Activated naive CD4-positive, alpha-beta T cell treated with anti-CD3 and anti-CD28 coated beads, Interleukin-2, amount 50 U/mL, for 24 hours (primary cell): ENCODE measurements around the gene KNDC1.
A peak's percentile ranks its signal among the peaks of the same experiment; 100 is the strongest.
"Not testable (repeated sequence)": the region's sequence is repeated elsewhere in the genome, so short reads cannot be mapped to it uniquely, and the experiment has no call there.

Source experiments
- H3K27ac Mint-ChIP-seq: one replicate; pipeline ENCODE4 v1.8.0; 2021; ENCODE audit warnings: mild to moderate bottlenecking, mixed read lengths
- H3K27me3 Mint-ChIP-seq: one replicate; pipeline ENCODE4 v1.8.0; 2021; ENCODE audit warnings: mixed read lengths
- H3K36me3 Mint-ChIP-seq: one replicate; pipeline ENCODE4 v1.8.0; 2021; ENCODE audit warnings: mixed read lengths
- H3K4me1 Mint-ChIP-seq: one replicate; pipeline ENCODE4 v1.8.0; 2021; ENCODE audit warnings: mixed read lengths
- H3K4me3 Mint-ChIP-seq: one replicate; pipeline ENCODE4 v1.8.0; 2021; ENCODE audit warnings: mild to moderate bottlenecking, mixed read lengths
- H3K9me3 Mint-ChIP-seq: one replicate; pipeline ENCODE4 v1.8.0; 2021; ENCODE audit warnings: mixed read lengths

Gene KNDC1

DNA sequence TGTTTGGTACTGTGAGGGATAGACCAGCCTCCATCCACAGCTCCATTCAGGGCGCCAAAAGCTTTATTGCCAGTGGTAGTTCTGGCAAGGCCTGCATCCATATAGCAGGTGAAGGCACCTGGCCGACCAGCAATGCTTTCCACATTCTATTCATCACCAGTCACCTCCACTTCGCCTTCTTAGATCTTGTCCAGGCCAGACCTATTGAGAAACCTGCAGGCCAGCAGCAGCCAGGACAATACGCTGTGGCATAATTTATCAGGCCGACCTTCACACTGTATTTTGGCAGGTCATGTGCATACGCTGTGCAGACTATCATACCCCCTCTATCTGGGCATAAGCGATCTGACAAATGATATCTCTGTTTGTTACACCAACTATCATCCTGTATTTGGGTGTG lies 15.2 kb upstream of the KNDC1 start:
- Mint-ChIP-seq H3K4me1 (peaks cover 10% of the 10 kb centered on the region), H3K36me3 (peaks cover 2% of the 10 kb centered on the region), H3K9me3 (peaks cover 7% of the 10 kb centered on the region), H3K4me3 (no peak overlapping the region), H3K27me3 (peaks cover 46% of the 10 kb centered on the region), H3K27ac (no peak overlapping the region)

DNA sequence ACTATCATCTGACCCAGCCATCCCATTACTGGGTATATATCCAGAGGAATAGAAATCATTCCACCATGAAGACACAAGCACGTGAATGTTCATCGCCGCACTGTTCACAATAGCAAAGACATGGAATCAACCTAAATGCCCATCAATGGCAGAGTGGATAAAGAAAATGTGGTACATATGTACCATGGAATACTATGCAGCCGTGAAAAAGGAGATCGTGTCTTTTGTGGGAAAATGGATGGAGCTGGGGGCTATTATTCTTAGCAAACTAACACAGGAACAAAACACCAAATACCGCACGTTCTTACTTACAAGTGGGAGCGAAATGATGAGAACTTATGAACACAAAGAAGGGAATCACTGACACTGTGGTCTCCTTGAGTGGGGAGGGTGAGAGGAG lies 9.8 kb upstream of the KNDC1 start:
- no peaks in the 10 kb centered on the region for H3K4me1 Mint-ChIP-seq

DNA sequence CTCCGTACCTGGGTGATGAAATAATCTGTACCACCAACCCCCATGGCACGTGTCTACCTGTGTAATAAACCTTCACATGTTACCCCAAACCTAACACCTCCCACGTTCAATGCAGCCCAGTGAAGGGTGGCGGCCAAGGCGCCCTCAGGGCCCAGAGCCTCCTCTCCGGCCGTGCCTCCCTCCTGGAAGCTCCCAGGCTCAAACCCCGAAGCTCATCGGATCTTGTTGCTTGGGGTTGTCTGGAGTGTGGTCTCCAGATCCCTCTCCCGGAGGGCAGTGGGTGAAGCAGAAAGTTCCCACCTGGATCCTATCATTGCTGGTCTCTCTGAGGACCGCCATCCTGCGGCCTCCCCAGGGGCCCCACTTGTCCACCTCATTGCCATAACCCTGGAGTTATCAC lies 9.4 kb upstream of the KNDC1 start:
- Mint-ChIP-seq H3K4me3 (no peak overlapping the region), H3K4me1 (no peaks in the 10 kb centered on the region), H3K27me3 (peaks cover 34% of the 10 kb centered on the region), H3K9me3 (peaks cover 7% of the 10 kb centered on the region), H3K27ac (no peak overlapping the region), H3K36me3 (peaks cover 2% of the 10 kb centered on the region)

More for the DNA sequence above, 9.8 kb upstream of the KNDC1 start:
- Mint-ChIP-seq H3K4me3 (no peak overlapping the region), H3K27me3 (peaks cover 37% of the 10 kb centered on the region), H3K27ac (no peak overlapping the region), H3K9me3 (peaks cover 7% of the 10 kb centered on the region), H3K36me3 (peaks cover 2% of the 10 kb centered on the region)

DNA sequence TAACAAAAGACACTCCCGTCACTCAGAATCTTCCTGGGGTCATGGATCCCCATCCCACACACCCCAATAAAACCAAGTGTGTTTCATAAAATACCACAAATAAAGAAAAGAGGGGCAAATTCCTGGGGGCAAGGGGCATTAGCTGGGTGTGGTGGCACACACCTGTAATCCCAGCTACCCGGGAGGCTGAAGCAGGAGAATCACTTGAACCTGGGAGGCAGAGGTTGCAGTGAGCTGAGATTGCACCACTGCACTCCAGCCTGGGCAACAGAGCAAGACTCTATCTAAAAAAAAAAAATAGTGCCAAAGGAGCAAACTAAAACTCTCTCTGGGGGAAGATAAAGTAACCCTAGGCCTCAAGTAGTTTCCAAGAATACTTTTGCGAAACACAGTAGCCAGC lies 8.9 kb upstream of the KNDC1 start:
- peaks cover 34% of the 10 kb centered on the region for H3K27me3 Mint-ChIP-seq
- H3K4me1 Mint-ChIP-seq, H3K9me3 Mint-ChIP-seq, H3K4me3 Mint-ChIP-seq, H3K27ac Mint-ChIP-seq, H3K36me3 Mint-ChIP-seq: not testable (repeated sequence)

DNA sequence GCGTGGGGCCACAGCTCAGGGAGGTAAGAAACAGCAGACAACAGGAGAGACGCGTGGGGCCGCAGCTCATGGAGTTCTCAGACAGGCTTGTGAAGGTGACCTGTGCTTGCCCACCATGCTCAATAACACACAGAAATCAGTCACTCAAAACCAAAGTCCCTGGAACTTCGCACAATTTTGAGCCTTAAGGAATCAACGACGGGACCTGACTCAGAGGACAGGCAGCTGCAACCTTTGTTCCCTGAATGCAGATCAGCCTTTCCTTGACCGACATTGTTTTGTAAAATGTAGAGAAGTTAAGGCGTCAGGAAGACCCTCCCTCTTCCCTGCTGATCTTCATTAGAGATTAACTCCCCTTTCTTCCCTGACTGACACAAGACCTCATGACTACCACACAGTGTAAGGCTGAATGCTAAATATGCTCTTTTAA lies 8.5 kb upstream of the KNDC1 start:
- Mint-ChIP-seq H3K4me1 (no peaks in the 10 kb centered on the region), H3K27ac (no peak overlapping the region), H3K27me3 (peaks cover 31% of the 10 kb centered on the region), H3K4me3 (no peak overlapping the region), H3K9me3 (peaks cover 7% of the 10 kb centered on the region), H3K36me3 (peaks cover 2% of the 10 kb centered on the region)

DNA sequence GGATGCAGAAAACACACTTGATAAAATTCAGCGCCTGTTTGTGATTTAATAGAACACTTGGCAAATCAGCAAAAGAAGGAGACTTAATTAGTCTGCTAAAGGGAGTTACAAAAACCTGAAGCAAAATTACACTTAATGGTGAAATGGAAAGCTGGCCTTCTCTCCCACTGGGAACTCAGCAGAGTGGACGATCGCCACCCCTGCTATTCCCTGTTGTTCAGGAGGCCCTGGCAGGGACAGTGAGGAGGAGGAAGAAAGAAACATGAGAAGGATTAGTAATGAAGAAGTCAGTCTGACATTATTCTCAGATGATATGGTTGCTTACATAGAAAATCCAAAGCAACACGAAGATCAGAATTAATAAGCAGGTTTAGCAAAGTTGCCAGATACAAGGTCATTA lies 5.6 kb upstream of the KNDC1 start:
- no peaks in the 10 kb centered on the region for H3K4me1 Mint-ChIP-seq
- peaks cover 11% of the 10 kb centered on the region for H3K27me3 Mint-ChIP-seq
- H3K27ac Mint-ChIP-seq: no peak overlapping the region
- no peaks in the 10 kb centered on the region for H3K36me3 Mint-ChIP-seq
- H3K9me3 Mint-ChIP-seq: no peaks in the 10 kb centered on the region
- H3K4me3 Mint-ChIP-seq: no peak overlapping the region

DNA sequence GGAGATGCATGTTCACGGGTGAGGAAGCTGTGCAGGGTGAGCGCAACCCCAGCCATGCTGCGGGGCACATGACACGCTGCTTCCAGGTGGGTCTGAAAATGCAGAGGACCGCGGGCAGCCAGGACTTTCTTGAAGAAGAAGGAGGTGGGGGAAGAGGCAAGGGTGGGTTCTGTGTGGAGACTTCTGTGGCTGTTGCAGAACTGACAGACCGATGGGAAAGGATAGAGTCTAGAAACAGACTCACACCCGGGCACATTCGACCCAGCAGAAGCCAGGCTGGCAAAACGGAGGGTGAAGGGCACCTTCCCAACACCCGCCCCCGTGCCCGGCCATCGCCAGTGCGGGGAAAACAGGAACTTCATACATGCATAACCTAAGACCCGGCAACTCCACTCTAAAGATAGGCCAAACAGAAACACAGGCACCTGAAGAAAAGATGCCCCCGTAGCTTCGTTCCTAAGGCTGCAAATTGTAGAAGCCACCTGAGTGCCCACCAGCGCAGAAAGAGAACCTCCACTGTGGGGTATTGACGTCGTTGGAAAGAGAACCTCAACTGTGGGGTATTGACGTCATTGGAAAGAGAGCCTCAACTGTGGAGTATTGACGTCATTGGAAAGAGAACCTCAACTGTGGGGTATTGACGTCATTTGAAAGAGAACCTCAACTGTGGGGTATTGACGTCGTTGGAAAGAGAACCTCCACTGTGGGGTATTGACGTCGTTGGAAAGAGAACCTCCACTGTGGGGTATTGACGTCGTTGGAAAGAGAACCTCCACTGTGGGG lies 4.8 kb upstream of the KNDC1 start:
- Mint-ChIP-seq H3K36me3 (no peaks in the 10 kb centered on the region), H3K9me3 (no peaks in the 10 kb centered on the region), H3K4me1 (no peaks in the 10 kb centered on the region), H3K27me3 (peaks cover 4% of the 10 kb centered on the region), H3K4me3 (no peak overlapping the region), H3K27ac (no peak overlapping the region)

DNA sequence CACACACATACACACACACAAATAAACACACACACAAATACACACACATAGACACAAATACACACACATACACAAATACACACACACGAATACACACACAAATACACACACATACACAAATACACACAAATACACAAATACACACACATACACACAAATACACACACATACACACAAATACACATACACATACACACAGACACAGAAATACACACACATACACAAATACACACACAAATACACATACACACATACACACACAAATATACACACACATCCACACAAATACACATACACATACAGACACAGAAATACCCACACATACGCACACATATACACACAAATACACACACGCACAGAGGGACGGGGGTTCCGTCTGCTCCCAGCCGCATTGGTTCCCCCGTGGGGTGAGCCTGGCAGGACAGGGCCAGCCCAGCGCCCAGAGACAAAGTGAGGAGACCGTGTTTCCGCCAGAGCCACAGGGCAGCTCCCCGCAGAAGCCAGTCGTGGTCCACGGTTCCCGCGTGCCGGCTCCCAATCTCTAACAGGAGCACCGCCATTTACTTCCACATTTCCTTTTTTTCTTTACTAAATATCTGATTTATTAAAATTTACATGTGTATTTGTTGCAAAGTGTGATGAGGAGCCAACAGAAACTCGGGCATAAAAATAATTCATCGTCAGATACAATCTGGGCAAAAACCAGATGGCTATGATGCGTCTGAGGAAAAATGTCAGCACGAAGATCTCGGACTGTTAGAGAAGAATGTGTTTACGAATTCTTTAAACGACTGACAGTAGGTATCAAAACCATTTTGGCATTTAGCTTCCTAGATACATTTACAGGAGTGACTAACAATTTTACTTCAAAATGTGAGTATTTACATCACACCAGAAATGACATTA lies 3.1 kb upstream of the KNDC1 start:
- no peaks in the 10 kb centered on the region for H3K36me3 Mint-ChIP-seq
- H3K4me1 Mint-ChIP-seq: no peaks in the 10 kb centered on the region
- no peak overlapping the region for H3K4me3 Mint-ChIP-seq
- H3K9me3 Mint-ChIP-seq: no peaks in the 10 kb centered on the region
- peaks cover 2% of the 10 kb centered on the region for H3K27me3 Mint-ChIP-seq
- H3K27ac Mint-ChIP-seq: no peak overlapping the region

DNA sequence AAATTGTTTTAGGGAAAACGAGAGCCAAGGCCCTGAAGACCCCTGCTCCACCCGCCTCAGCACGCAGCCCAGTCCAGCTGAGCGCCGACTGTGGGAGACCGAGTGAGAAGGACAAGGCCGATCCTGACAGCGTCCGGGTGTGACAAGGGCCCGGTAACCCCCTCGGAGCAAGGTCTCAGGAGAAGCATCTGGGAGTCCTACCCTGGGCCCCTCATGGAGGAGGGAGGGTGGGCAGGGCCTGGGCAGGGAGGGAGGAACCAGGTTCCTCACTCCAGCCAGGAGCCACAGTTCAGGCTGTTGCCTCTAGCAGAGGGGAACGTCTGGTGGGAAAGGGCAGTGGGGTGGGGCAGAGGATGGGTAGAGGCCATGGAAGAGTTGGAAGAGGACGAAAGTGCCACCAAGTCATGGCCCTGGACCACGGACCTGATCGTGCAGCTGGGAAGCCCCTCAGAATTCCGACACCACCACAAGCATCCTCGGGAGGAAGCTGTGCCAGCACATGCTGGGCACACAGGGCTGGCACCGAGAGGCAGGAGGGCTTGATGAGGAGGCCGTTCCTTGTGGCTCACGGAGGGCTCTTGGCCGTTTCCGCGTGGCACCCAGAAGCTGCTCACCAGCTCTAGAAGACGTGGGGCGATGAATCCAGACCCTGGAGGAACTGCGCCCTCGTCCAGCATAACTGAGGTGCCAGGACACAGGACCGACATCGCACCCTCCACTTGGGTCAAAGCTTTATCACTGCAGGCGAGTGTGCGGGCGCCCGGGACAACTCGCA lies 2.2 kb upstream of the KNDC1 start:
- H3K4me3 Mint-ChIP-seq: no peak overlapping the region
- H3K27me3 Mint-ChIP-seq: peaks cover 7% of the 10 kb centered on the region
- no peaks in the 10 kb centered on the region for H3K9me3 Mint-ChIP-seq
- no peaks in the 10 kb centered on the region for H3K36me3 Mint-ChIP-seq
- no peaks in the 10 kb centered on the region for H3K4me1 Mint-ChIP-seq
- H3K27ac Mint-ChIP-seq: no peak overlapping the region

DNA sequence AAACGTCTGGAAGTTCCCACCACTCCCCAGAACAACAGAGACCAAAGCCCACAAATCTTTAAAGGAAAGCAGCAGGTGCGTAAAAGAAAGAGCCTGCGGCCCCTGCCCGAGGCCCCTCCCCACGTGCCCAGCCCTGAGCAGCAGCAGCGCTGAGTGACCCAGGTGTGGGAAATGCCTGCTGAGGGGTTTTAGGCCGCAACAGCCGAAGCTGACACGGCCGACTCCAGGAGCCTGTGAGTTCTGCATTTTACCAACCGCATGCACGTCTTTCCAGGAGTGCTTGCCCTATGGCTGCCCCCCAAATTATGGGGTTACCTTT lies 1.6 kb upstream of the KNDC1 start:
- Mint-ChIP-seq H3K27ac (no peak overlapping the region), H3K9me3 (no peaks in the 10 kb centered on the region), H3K4me1 (no peaks in the 10 kb centered on the region), H3K27me3 (peaks cover 8% of the 10 kb centered on the region), H3K36me3 (no peaks in the 10 kb centered on the region), H3K4me3 (no peak overlapping the region)

DNA sequence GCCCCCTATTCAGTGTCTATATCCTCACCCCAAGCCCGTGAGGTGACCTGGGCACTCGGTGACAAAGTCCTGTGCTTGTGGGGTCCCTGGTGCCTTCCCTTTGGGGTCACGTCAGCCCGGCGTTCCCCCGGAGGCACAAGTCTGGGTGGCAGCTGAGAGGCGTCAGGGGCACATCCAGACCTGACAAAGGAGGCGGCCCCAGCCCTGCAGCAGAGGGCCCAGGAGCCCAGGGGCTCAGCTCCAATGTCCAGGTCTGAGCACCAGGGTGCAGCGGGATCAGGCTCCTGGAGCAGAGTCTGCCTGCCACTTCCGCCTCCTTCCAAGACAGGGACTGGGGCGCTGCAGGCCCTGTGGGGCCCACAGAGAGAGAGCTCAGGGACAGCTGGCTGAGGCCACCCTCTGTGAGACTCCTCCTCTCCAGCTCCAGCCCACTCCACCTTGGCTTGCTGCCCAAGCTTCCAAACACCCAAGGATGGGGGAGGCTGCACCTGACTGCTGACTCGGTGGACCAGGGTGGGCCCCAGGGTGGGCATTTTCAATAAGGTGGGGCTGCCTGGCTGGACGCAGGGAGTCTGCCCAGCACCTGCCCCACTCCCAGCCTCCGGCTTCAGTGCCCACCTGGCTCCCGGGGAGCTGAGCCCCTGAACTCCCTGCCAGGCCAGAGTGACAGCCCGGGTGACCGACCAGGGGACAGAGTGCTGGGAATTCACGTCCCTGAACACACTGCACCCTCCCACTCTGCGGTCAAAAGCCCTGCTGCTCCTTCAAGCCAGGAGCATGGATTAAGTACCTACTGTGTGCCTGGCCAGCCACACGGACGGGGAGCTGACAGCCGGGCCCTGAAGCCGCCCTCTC lies 1.0 kb upstream of the KNDC1 start:
- H3K4me3 Mint-ChIP-seq: no peak overlapping the region
- no peaks in the 10 kb centered on the region for H3K4me1 Mint-ChIP-seq
- H3K27ac Mint-ChIP-seq: no peak overlapping the region
- no peaks in the 10 kb centered on the region for H3K36me3 Mint-ChIP-seq
- peaks cover 8% of the 10 kb centered on the region for H3K27me3 Mint-ChIP-seq
- no peaks in the 10 kb centered on the region for H3K9me3 Mint-ChIP-seq

DNA sequence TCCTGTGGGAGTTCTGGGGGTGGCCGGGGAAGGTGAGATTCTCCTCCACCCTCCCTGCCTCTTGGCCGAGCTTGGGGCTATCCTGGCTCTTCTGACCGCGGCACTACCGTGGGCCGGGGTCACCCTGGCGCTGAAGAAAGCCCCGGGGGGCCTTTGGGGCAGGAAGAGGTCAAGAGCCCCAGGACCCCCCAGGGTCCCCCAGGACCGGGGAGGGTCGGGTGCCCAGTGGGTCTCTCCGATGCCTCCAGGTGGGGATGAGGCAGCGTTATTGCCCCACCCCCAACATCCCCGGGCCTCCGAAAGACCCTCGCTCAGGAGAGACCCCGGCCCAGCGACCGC lies 439 bp upstream of the KNDC1 start:
- Mint-ChIP-seq H3K4me1 (no peaks in the 10 kb centered on the region), H3K9me3 (no peaks in the 10 kb centered on the region), H3K4me3 (no peak overlapping the region), H3K27ac (no peak overlapping the region), H3K36me3 (no peaks in the 10 kb centered on the region), H3K27me3 (peaks cover 8% of the 10 kb centered on the region)

DNA sequence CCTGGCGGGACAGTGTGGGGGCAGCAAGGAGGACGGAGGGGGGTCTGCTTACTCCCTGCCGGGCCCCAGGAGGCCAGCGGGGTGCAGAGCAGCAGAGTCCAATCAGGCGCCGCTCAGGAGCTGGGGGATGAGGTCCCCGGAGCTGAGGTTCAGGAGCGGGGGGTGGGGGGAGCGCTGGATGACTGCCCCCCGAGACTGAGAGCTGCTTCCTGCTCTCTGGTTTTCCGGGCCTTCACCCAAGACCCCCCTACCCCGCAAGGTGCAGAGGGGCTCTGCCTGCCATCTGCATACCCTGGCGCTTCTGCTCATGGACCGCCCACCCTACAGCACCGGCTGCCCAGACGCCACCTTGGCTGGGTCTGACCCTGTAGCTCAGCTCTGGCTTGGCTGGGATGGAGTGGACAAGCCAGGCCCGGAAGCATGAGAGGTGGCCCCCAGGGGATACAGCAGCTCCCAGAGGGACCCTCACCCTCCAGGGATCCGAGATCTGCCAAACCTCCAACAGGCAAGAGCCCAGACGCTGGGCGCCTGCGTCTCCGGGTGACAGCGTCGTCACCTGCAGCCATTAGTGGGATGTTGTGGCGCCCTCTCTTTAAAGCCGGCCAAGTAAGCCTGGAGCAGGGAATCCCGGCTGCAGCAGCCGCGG lies 930 bp downstream of the KNDC1 start:
- peaks cover 8% of the 10 kb centered on the region for H3K27me3 Mint-ChIP-seq
- H3K4me3 Mint-ChIP-seq: peak overlapping the region; percentile 73
- no peaks in the 10 kb centered on the region for H3K36me3 Mint-ChIP-seq
- no peaks in the 10 kb centered on the region for H3K9me3 Mint-ChIP-seq
- no peaks in the 10 kb centered on the region for H3K4me1 Mint-ChIP-seq
- no peak overlapping the region for H3K27ac Mint-ChIP-seq

DNA sequence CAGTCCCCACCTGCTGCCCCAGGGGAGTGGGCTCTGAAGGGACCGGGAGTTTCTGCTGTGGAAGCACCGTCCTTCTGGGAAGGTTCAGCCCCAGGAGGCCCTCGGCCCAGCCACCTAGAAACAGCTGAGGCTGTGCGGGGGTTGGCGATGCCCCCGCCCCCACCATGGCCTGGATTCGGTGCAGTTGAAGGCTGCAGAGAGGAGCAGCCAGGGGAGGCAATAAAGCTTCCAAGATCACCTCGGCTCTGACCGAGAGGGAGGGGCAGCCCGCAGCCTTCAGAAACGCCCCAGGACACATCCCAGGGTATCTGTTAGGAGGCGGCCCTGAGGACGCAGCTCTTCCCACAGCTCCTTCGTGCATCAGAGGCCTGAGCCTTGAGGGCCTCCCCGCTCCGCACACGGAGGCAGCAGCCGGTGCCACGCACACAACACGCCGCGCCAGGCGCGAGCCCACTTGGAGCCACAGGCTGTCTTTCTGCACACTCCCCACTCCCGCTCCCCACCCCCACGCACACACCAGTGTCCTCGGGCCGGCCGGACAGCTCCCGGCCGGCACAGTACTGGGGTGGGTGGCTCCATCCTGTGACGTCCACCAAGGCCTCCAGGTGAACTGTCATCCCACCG lies 1.6 kb downstream of the KNDC1 start:
- no peak overlapping the region for H3K27ac Mint-ChIP-seq
- H3K27me3 Mint-ChIP-seq: peaks cover 8% of the 10 kb centered on the region
- no peaks in the 10 kb centered on the region for H3K9me3 Mint-ChIP-seq
- no peaks in the 10 kb centered on the region for H3K36me3 Mint-ChIP-seq
- no peaks in the 10 kb centered on the region for H3K4me1 Mint-ChIP-seq
- no peak overlapping the region for H3K4me3 Mint-ChIP-seq
